SK-N-SH (cell line): ENCODE measurements around the gene SASH1. TPM values are rescaled to one million over a fixed set of nuclear protein-coding genes. Genes with fewer than 3 reads are reported as not detected.
A peak's percentile ranks its signal among the peaks of the same experiment; 100 is the strongest.

ENCODE experiments used
- CTCF ChIA-PET: fragments of 300-600, 350-600 bp; formaldehyde crosslinking; extraction: SDS; loops from one replicate; lab custom pipeline; 2021; lab: Yijun Ruan, JAX
- POLR2A ChIA-PET: fragments of 350-600 bp; sonication (Branson Sonifier 250); formaldehyde crosslinking; extraction: SDS; loops from one replicate; lab custom pipeline; 2020; ENCODE audit warnings: antibody characterized with exemption, inconsistent platforms; lab: Yijun Ruan, JAX
- DNase-seq: peaks from one replicate; pipeline ENCODE4 v3.0.0; 2012
- H2AFZ ChIP-seq: fragments of 200-600 bp; sonication (generic); 2 replicates; pipeline ENCODE4 v1.8.1; 2016; ENCODE audit warnings: antibody characterized with exemption, mild to moderate bottlenecking, low read depth
- H3F3A ChIP-seq: fragments of 200-600 bp; sonication (generic); replicated peaks from 2 replicates; pipeline ENCODE3; 2016; ENCODE audit warnings: antibody characterized with exemption, mild to moderate bottlenecking; ENCODE audit not compliant: insufficient read depth
- H3K27ac ChIP-seq, 2 experiments: fragments of 200-500 bp in 1 of 2; fragments of 200-600 bp in 1 of 2; sonication (Bioruptor generic) in 1 of 2; sonication (generic), shearing (Covaris generic) in 1 of 2; 2 replicates each; pipeline versions ENCODE4 v1.5.1 to v1.6.1; 2014 to 2016; ENCODE audit warnings: low read depth in 2 of 2, inconsistent platforms in 1 of 2, low read length in 1 of 2, mild to moderate bottlenecking in 1 of 2, mixed read lengths in 1 of 2
- H3K27me3 ChIP-seq: fragments of 200-600 bp; sonication (generic), shearing (Covaris generic); 2 replicates; pipeline ENCODE4 v1.6.1; 2016; ENCODE audit warnings: mixed run types; ENCODE audit not compliant: insufficient read depth
- H3K36me3 ChIP-seq, 2 experiments: fragments of 200-500 bp in 1 of 2; fragments of 200-600 bp in 1 of 2; sonication (Bioruptor generic) in 1 of 2; sonication (generic) in 1 of 2; replicated peaks in 1 of 2; 2 replicates each; pipeline versions ENCODE3 to v1.5.1; 2014 to 2016; ENCODE audit warnings: low read length in 1 of 2, mild to moderate bottlenecking in 1 of 2; ENCODE audit not compliant: insufficient read depth in 2 of 2, control insufficient read depth in 1 of 2
- H3K4me1 ChIP-seq, 2 experiments: fragments of 200-500 bp in 1 of 2; fragments of 200-600 bp in 1 of 2; sonication (Bioruptor generic) in 1 of 2; sonication (generic), shearing (Covaris generic) in 1 of 2; 2 replicates each; pipeline versions ENCODE4 v1.5.1 to v1.6.1; 2014 to 2016; ENCODE audit warnings: low read depth in 1 of 2, low read length in 1 of 2, mixed run types in 1 of 2; ENCODE audit not compliant: insufficient read depth in 2 of 2, control insufficient read depth in 1 of 2
- H3K4me2 ChIP-seq: fragments of 200-600 bp; sonication (generic), shearing (Covaris generic); 2 replicates; pipeline ENCODE4 v1.6.1; 2017; ENCODE audit warnings: mixed run types
- H3K4me3 ChIP-seq, 2 experiments: fragments of 200-500 bp in 1 of 2; fragments of 200-600 bp in 1 of 2; sonication (Bioruptor generic) in 1 of 2; sonication (generic), shearing (Covaris generic) in 1 of 2; 2 replicates each; pipeline versions ENCODE4 v1.5.1 to v1.8.1; 2014 to 2016; ENCODE audit warnings: low read depth in 2 of 2, inconsistent platforms in 1 of 2, low read length in 1 of 2, mild to moderate bottlenecking in 1 of 2, mixed read lengths in 1 of 2, moderate library complexity in 1 of 2
- H3K79me2 ChIP-seq: fragments of 200-600 bp; sonication (generic); 2 replicates; pipeline ENCODE4 v1.8.1; 2017; ENCODE audit warnings: mild to moderate bottlenecking; ENCODE audit not compliant: insufficient read depth
- H3K9ac ChIP-seq: fragments of 200-600 bp; sonication (generic); 2 replicates; pipeline ENCODE4 v1.6.1; 2017; ENCODE audit warnings: mixed run types
- H3K9me2 ChIP-seq: fragments of 200-600 bp; sonication (generic); 2 replicates; pipeline ENCODE4 v1.6.1; 2017; ENCODE audit warnings: mixed run types
- H3K9me3 ChIP-seq: fragments of 200-600 bp; sonication (generic); 2 replicates; pipeline ENCODE4 v1.6.1; 2017; ENCODE audit warnings: mixed run types, mild to moderate bottlenecking, moderate library complexity
- H4K20me1 ChIP-seq: fragments of 200-600 bp; sonication (generic); 2 replicates; pipeline ENCODE4 v1.6.1; 2017; ENCODE audit warnings: mild to moderate bottlenecking, mixed run types; ENCODE audit not compliant: insufficient read depth
- EP300 ChIP-seq, 2 experiments: IDR thresholded peaks; 2 replicates each; pipeline versions ENCODE4 v1.4.0 to v1.6.1; 2012; ENCODE audit warnings: borderline replicate concordance in 1 of 2, low read depth in 1 of 2, low read length in 1 of 2
- FOSL2 ChIP-seq: IDR thresholded peaks from 2 replicates; pipeline ENCODE4 v1.4.0; 2012; ENCODE audit warnings: low read depth, mild to moderate bottlenecking, moderate library complexity, borderline replicate concordance
- GABPA ChIP-seq: IDR thresholded peaks from 2 replicates; pipeline ENCODE4 v1.4.0; 2012; ENCODE audit warnings: low read depth, mild to moderate bottlenecking
- IRF3 ChIP-seq: fragments of 150-350 bp; IDR thresholded peaks from 2 replicates; pipeline ENCODE4 v1.6.1; 2016; ENCODE audit warnings: mild to moderate bottlenecking, low read depth, low read length
- NFIC ChIP-seq: IDR thresholded peaks from 2 replicates; pipeline ENCODE4 v1.4.0; 2012; ENCODE audit warnings: borderline replicate concordance
- PBX3 ChIP-seq: IDR thresholded peaks from 2 replicates; pipeline ENCODE4; 2012
- RCOR1 ChIP-seq: fragments of 150-350 bp; IDR thresholded peaks from 2 replicates; pipeline ENCODE4 v1.6.1; 2017; ENCODE audit warnings: antibody characterized with exemption, low read length
- REST ChIP-seq: IDR thresholded peaks from 2 replicates; pipeline ENCODE4 v1.6.1; 2012; ENCODE audit warnings: mild to moderate bottlenecking, low read depth, low read length, moderate library complexity
- TAF1 ChIP-seq: IDR thresholded peaks from 2 replicates; pipeline ENCODE4 v1.6.1; 2012; ENCODE audit warnings: low read depth, mild to moderate bottlenecking, low read length, moderate library complexity, borderline replicate concordance
- USF2 ChIP-seq: fragments of 150-350 bp; IDR thresholded peaks from 2 replicates; pipeline ENCODE4 v1.6.1; 2017; ENCODE audit warnings: antibody characterized with exemption, low read length, low read depth, borderline replicate concordance
- WGBS: methylation state at CpG from one replicate; pipeline ENCODE4 v1.1.6; 2017; ENCODE audit warnings: low lambda C conversion rate; 5-methylcytosine and 5-hydroxymethylcytosine counted together
- polyA plus RNA-seq, 3 experiments: library from polyadenylated mRNA; depleted of rRNA; stranded (reverse); fragments of >200 nt; gene quantifications; 2 replicates each; pipeline ENCODE4 v1.2.3, GENCODE V29; 2012
- TF ChIP-seq, protein P1 (sequence below): IDR thresholded peaks from 2 replicates; pipeline ENCODE4 v1.4.0; 2012; ENCODE audit warnings: low read depth

SASH1 gene
- polyA plus RNA-seq, 1 of the 3 experiments (the other 2 are of a cell fraction), result 19.8 TPM

GRCh38 chr6:148445116-148445515 is 102.5 kb downstream of the SASH1 start:
- H3F3A ChIP-seq, result peaks cover 39% of the 10 kb centered on the region
- peaks cover 28% of the 10 kb centered on the region; the same call in 1 of the 2 replicates for H3K79me2 ChIP-seq
- no peak for DNase-seq
- TF ChIP-seq PBX3, result no peak
- no peak for TF ChIP-seq REST
- TF ChIP-seq GABPA, result no peak
- TF ChIP-seq RCOR1, result no peak
- no peak for TF ChIP-seq USF2
- TF ChIP-seq, protein P1, sequence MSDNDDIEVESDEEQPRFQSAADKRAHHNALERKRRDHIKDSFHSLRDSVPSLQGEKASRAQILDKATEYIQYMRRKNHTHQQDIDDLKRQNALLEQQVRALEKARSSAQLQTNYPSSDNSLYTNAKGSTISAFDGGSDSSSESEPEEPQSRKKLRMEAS, result no peak
- no peak for TF ChIP-seq FOSL2
- TF ChIP-seq TAF1, result no peak
- TF ChIP-seq NFIC, result no peak
- no peak for TF ChIP-seq IRF3
- no peak for TF ChIP-seq EP300 (IDR thresholded peaks at IDR 0.05; ENCODE audit: borderline replicate concordance in 1 of 2, low read depth in 1 of 2, low read length in 1 of 2)
- peaks cover 3 to 19% of the 10 kb centered on the region in 2 experiments for H3K36me3 ChIP-seq
- no peak overlapping the region for H3K4me3 ChIP-seq
- 46% methylated on average over 6 of the region's 6 CpGs for WGBS
- H2AFZ ChIP-seq, result no peak overlapping the region
- ChIA-PET POLR2A (no interaction called here), CTCF (no interaction called here)
- no peaks in the 10 kb centered on the region for H3K9me3 ChIP-seq
- H3K27ac ChIP-seq, result peak overlapping the region; percentile 9 to 74; a peak in 2 of 4 replicates
- H4K20me1 ChIP-seq, result no peaks in the 10 kb centered on the region
- no peak overlapping the region for H3K9ac ChIP-seq
- peaks cover 2 to 30% of the 10 kb centered on the region in 2 experiments; a peak in 3 of 4 replicates for H3K4me1 ChIP-seq
- no peaks in the 10 kb centered on the region for H3K27me3 ChIP-seq
- H3K9me2 ChIP-seq, result no peaks in the 10 kb centered on the region
- peak overlapping the region; percentile 48 for H3K4me2 ChIP-seq
